Inferior parietal cortex (tissue), 1 donor: Measurements from ENCODE around the gene CARMIL1.
A peak's percentile ranks its signal among the peaks of the same experiment; 100 is the strongest.

ENCODE experiments used
- DNase-seq: peaks from one replicate; pipeline ENCODE4 v3.0.0-alpha.2; 2016; ENCODE audit errors: extremely low spot score

The CARMIL1 gene

GRCh38 chr6:25508051-25508450, 228.9 kb downstream of the CARMIL1 start:
- DNase-seq: no peak

- no peak for DNase-seq
Measured at GRCh38 chr6:25511376-25511775, 232.2 kb downstream of the CARMIL1 start.

- DNase-seq: no peak
Measured at GRCh38 chr6:25512560-25512959, 233.4 kb downstream of the CARMIL1 start.

- no peak for DNase-seq
Measured at GRCh38 chr6:25519856-25520255, 240.7 kb downstream of the CARMIL1 start.

GRCh38 chr6:25524542-25524941, 245.4 kb downstream of the CARMIL1 start:
- no peak for DNase-seq

- no peak for DNase-seq
Measured at GRCh38 chr6:25525078-25525477, 245.9 kb downstream of the CARMIL1 start.

GRCh38 chr6:25534942-25535631, 255.9 kb downstream of the CARMIL1 start:
- no peak for DNase-seq

- DNase-seq: no peak
Measured at GRCh38 chr6:25535632-25536225, 256.6 kb downstream of the CARMIL1 start.

- no peak for DNase-seq
Measured at GRCh38 chr6:25536781-25537180, 257.6 kb downstream of the CARMIL1 start.

- peak; percentile 48 for DNase-seq
Measured at GRCh38 chr6:25537349-25538018, 258.3 kb downstream of the CARMIL1 start.

- DNase-seq: no peak
Measured at GRCh38 chr6:25541228-25541627, 262.1 kb downstream of the CARMIL1 start.

GRCh38 chr6:25542984-25543910, 264.1 kb downstream of the CARMIL1 start:
- DNase-seq: no peak

GRCh38 chr6:25544833-25545232, 265.7 kb downstream of the CARMIL1 start:
- no peak for DNase-seq

- no peak for DNase-seq
Measured at GRCh38 chr6:25547797-25548196, 268.6 kb downstream of the CARMIL1 start.

- no peak for DNase-seq
Measured at GRCh38 chr6:25548451-25548850, 269.3 kb downstream of the CARMIL1 start.

- DNase-seq: peak; percentile 5
Measured at GRCh38 chr6:25550631-25551030, 271.5 kb downstream of the CARMIL1 start.

- DNase-seq: no peak
Measured at GRCh38 chr6:25553502-25553901, 274.3 kb downstream of the CARMIL1 start.

GRCh38 chr6:25555188-25555587, 276.0 kb downstream of the CARMIL1 start:
- DNase-seq: no peak

- DNase-seq: peak; percentile 92
Measured at GRCh38 chr6:25556516-25556915, 277.3 kb downstream of the CARMIL1 start.

GRCh38 chr6:25558155-25558817, 279.1 kb downstream of the CARMIL1 start:
- no peak for DNase-seq

- DNase-seq: no peak
Measured at GRCh38 chr6:25560865-25561264, 281.7 kb downstream of the CARMIL1 start.
